ENCODE data around the gene SCRN1. TPM values are rescaled to one million over a fixed set of nuclear protein-coding genes. Genes with fewer than 3 reads are reported as not detected.

Gene SCRN1
- total RNA-seq, 1 donor from 2014 or later = 35.5 TPM

DNA sequence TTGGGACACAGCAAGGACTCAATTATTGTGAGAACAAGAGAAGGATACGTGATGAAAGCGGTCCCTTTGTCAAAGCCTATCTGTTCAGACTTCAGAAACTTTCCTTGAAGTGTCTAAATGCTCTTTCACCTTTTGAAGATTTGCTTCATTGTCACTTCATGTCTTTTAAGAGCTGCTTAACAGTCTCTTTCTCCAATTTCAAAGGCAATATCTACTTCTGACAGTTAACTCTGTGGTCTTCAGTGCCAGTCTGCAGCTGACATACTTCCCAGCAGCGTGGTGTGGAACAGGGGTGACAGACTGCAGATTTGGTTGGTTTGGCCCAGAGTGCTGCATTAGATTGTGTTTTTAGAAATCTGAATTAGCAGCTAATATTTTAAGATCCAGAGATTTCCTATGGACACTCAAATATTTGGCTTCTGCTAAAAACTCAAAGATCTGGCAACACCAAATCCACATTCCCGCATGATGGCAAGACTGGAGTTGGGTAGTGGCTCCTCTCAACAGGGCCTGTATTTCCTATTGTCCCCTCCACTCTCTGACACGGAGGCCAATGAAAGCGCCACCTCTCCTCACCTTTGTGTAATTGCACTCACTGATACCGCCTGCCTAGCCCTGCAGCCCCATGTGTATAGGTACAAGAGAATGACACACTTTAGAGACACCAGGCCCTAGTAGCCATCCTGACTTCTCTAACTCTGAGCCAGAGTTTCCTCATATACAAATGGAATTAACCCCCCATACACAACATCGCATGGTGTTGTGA lies 11.5 kb downstream of the SCRN1 start:
- DNase-seq (ENCODE audit: low read depth) = no peak
- H3K27me3 ChIP-seq (ENCODE audit: control insufficient read depth, insufficient read depth, low read length) = no peaks in the 10 kb centered on the region
- no peaks in the 10 kb centered on the region for H3K36me3 ChIP-seq (ENCODE audit: control insufficient read depth, insufficient read depth, low read length)
- TF ChIP-seq, protein P1, sequence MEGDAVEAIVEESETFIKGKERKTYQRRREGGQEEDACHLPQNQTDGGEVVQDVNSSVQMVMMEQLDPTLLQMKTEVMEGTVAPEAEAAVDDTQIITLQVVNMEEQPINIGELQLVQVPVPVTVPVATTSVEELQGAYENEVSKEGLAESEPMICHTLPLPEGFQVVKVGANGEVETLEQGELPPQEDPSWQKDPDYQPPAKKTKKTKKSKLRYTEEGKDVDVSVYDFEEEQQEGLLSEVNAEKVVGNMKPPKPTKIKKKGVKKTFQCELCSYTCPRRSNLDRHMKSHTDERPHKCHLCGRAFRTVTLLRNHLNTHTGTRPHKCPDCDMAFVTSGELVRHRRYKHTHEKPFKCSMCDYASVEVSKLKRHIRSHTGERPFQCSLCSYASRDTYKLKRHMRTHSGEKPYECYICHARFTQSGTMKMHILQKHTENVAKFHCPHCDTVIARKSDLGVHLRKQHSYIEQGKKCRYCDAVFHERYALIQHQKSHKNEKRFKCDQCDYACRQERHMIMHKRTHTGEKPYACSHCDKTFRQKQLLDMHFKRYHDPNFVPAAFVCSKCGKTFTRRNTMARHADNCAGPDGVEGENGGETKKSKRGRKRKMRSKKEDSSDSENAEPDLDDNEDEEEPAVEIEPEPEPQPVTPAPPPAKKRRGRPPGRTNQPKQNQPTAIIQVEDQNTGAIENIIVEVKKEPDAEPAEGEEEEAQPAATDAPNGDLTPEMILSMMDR (IDR thresholded peaks at IDR 0.05; ENCODE audit: insufficient read depth, low read length, severe bottlenecking) = no peak
- no peak for FAIRE-seq
- no peak overlapping the region for H3K4me3 ChIP-seq (ENCODE audit: low read depth, low read length)

DNA sequence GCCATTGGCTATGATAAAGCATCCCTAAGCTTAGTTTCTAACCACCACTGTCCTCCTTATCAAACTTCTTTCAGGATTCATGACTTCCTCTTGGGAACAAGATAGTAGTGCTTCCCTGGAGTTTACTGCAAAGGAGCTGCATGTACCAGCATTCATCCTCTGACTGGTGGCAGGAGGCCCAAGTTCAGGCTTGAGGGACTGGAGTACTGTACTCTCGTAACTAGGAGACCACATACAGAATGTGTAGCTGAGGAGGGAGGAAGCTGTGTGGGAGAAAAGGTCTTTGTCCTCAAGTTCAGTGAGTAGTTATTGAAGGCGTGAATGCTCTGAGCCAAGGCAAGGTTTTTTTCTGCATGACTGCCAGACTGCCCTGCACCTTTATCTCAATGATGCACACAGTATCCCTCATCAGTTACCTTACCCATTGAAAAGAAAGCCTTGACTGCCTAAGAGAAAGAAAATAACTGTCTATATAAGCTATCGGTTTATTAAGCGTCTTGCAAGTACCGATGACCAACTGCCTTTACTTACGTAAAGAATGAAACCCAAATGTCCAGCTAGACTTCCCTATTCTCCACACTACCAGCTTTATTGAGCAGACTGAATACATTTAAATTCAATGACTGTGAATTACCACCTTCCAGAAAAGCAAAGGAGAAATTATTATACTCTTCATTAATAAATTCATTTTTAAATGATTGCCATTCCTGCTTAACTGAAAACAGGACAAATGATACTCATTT lies 12.8 kb downstream of the SCRN1 start:
- H3K4me3 ChIP-seq (ENCODE audit: low read depth, low read length) = no peak overlapping the region
- H3K36me3 ChIP-seq (ENCODE audit: control insufficient read depth, insufficient read depth, low read length) = no peaks in the 10 kb centered on the region
- TF ChIP-seq, protein P1 (IDR thresholded peaks at IDR 0.05; ENCODE audit: insufficient read depth, low read length, severe bottlenecking) = no peak
- FAIRE-seq = no peak
- H3K27me3 ChIP-seq (ENCODE audit: control insufficient read depth, insufficient read depth, low read length) = no peaks in the 10 kb centered on the region
- DNase-seq (ENCODE audit: low read depth) = no peak

- Histone ChIP-seq H3K36me3 (ENCODE audit: control insufficient read depth, insufficient read depth, low read length) (no peaks in the 10 kb centered on the region), H3K27me3 (ENCODE audit: control insufficient read depth, insufficient read depth, low read length) (no peaks in the 10 kb centered on the region), H3K4me3 (ENCODE audit: low read depth, low read length) (no peak overlapping the region)
- FAIRE-seq (no peak), DNase-seq (ENCODE audit: low read depth) (no peak)
- TF ChIP-seq, protein P1 (IDR thresholded peaks at IDR 0.05; ENCODE audit: insufficient read depth, low read length, severe bottlenecking) = no peak
Observed at GRCh38 chr7:29976266-29976665, 13.3 kb downstream of the SCRN1 start.

GRCh38 chr7:29975561-29975960 lies 14.0 kb downstream of the SCRN1 start:
- TF ChIP-seq, protein P1 (IDR thresholded peaks at IDR 0.05; ENCODE audit: insufficient read depth, low read length, severe bottlenecking) = no peak
- no peak overlapping the region for H3K4me3 ChIP-seq (ENCODE audit: low read depth, low read length)
- FAIRE-seq = no peak

DNA sequence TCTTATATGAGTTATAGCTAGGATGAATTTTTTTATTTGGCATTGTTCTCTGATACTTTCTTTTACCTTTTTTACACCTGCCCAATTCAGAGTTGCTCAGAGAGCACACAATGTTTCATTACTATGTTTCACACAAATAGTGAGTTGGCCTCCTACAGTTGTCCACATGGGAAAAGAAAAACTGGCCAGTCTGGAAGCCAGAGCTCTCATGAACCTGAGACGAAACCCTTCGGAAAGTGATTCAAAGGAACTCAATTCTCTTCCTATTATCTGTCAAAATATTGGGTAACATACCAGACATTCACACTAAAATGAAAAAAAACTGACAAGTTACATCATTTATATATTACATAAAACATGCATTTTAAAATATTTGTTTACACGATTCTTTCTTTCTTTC lies 15.3 kb downstream of the SCRN1 start:
- TF ChIP-seq, protein P1 (IDR thresholded peaks at IDR 0.05; ENCODE audit: insufficient read depth, low read length, severe bottlenecking) = no peak

More at GRCh38 chr7:29975561-29975960, 14.0 kb downstream of the SCRN1 start:
- no peak for DNase-seq (ENCODE audit: low read depth)
- Histone ChIP-seq H3K27me3 (ENCODE audit: control insufficient read depth, insufficient read depth, low read length) (no peaks in the 10 kb centered on the region), H3K36me3 (ENCODE audit: control insufficient read depth, insufficient read depth, low read length) (no peaks in the 10 kb centered on the region)

More for the DNA sequence above, 15.3 kb downstream of the SCRN1 start:
- H3K36me3 ChIP-seq (ENCODE audit: control insufficient read depth, insufficient read depth, low read length) = no peaks in the 10 kb centered on the region
- DNase-seq (ENCODE audit: low read depth) (no peak), FAIRE-seq (no peak)
- no peak overlapping the region for H3K4me3 ChIP-seq (ENCODE audit: low read depth, low read length)
- no peaks in the 10 kb centered on the region for H3K27me3 ChIP-seq (ENCODE audit: control insufficient read depth, insufficient read depth, low read length)
